HepG2 (cell line): ENCODE data around the gene RSPH9. TPM values are rescaled to one million over a fixed set of nuclear protein-coding genes. Genes with fewer than 3 reads are reported as not detected.

Source experiments
- FIP1L1 ChIP-seq: fragments of 200-400 bp; formaldehyde crosslinking; IDR thresholded peaks from 2 replicates; pipeline ENCODE4 v1.6.1; 2018; ENCODE audit warnings: low read depth, mild to moderate bottlenecking, low read length, moderate library complexity, borderline replicate concordance; ENCODE audit not compliant: insufficient read depth
- FOXC1 ChIP-seq: sonication (generic); formaldehyde crosslinking; IDR thresholded peaks from 2 replicates; pipeline ENCODE4 v1.8.0; 2022; ENCODE audit warnings: mild to moderate bottlenecking, missing genetic modification reagents, borderline replicate concordance
- GTF2F1 ChIP-seq: fragments of 150-350 bp; IDR thresholded peaks from 2 replicates; pipeline ENCODE4 v1.6.1; 2014; ENCODE audit warnings: low read length
- JUN ChIP-seq: sonication (generic); formaldehyde crosslinking; IDR thresholded peaks from 2 replicates; pipeline ENCODE4 v1.4.0; 2020; ENCODE audit warnings: mild to moderate bottlenecking, missing genetic modification reagents
- MED8 ChIP-seq: sonication (generic); formaldehyde crosslinking; IDR thresholded peaks from 2 replicates; pipeline ENCODE4 v1.8.1; 2023; ENCODE audit warnings: mild to moderate bottlenecking, missing genetic modification reagents; ENCODE audit not compliant: insufficient replicate concordance
- MTA1 ChIP-seq: sonication (generic); formaldehyde crosslinking; IDR thresholded peaks from 2 replicates; pipeline ENCODE4 v1.4.0; 2020; ENCODE audit warnings: missing genetic modification reagents, mild to moderate bottlenecking, borderline replicate concordance
- MTF2 ChIP-seq: sonication (generic); formaldehyde crosslinking; IDR thresholded peaks from 2 replicates; pipeline ENCODE4 v1.5.0; 2020; ENCODE audit warnings: missing genetic modification reagents, borderline replicate concordance
- NCOR1 ChIP-seq: fragments of 200-600 bp; sonication (generic); IDR thresholded peaks from 2 replicates; pipeline ENCODE4 v1.7.0; 2017; ENCODE audit warnings: antibody characterized with exemption, low read length, borderline replicate concordance
- NFKB2 ChIP-seq: sonication (generic); formaldehyde crosslinking; IDR thresholded peaks from 2 replicates; pipeline ENCODE4 v1.4.0; 2020; ENCODE audit warnings: missing genetic modification reagents, borderline replicate concordance
- NFRKB ChIP-seq: fragments of 450-650 bp; IDR thresholded peaks from 2 replicates; pipeline ENCODE4 v1.6.1; 2017
- POLR2AphosphoS2 ChIP-seq: IDR thresholded peaks from 2 replicates; pipeline ENCODE4 v1.6.1; 2011; ENCODE audit warnings: low read depth, low read length, improper control_type of control experiment
- RBM22 ChIP-seq: fragments of 200-400 bp; formaldehyde crosslinking; optimal IDR thresholded peaks from 2 replicates; pipeline ENCODE3; 2017; ENCODE audit warnings: mild to moderate bottlenecking, low read length, moderate library complexity
- RBM39 ChIP-seq: fragments of 200-400 bp; formaldehyde crosslinking; IDR thresholded peaks from one replicate; pipeline ENCODE4 v1.6.1; 2018; ENCODE audit warnings: antibody characterized with exemption, mild to moderate bottlenecking, low read depth, low read length; ENCODE audit not compliant: poor library complexity, severe bottlenecking
- SMAD1 ChIP-seq: sonication (generic); formaldehyde crosslinking; IDR thresholded peaks from 2 replicates; pipeline ENCODE4 v1.4.0; 2020; ENCODE audit warnings: missing genetic modification reagents, low read depth, mild to moderate bottlenecking, borderline replicate concordance
- ZBTB8A ChIP-seq: sonication (generic); formaldehyde crosslinking; IDR thresholded peaks from 2 replicates; pipeline ENCODE4 v1.4.0; 2020; ENCODE audit warnings: mild to moderate bottlenecking, low read depth, missing genetic modification reagents, borderline replicate concordance
- ZNF20 ChIP-seq: sonication (generic); formaldehyde crosslinking; IDR thresholded peaks from 2 replicates; pipeline ENCODE4 v1.4.0; 2020; ENCODE audit warnings: mild to moderate bottlenecking, moderate library complexity, missing genetic modification reagents
- ZNF264 ChIP-seq: sonication (generic); formaldehyde crosslinking; IDR thresholded peaks from 2 replicates; pipeline ENCODE4 v1.4.0; 2020; ENCODE audit warnings: missing genetic modification reagents
- ZNF546 ChIP-seq: sonication (generic); formaldehyde crosslinking; conservative IDR thresholded peaks from 2 replicates; pipeline ENCODE4 v1.8.1; 2023; ENCODE audit warnings: mild to moderate bottlenecking, missing genetic modification reagents
- ZNF7 ChIP-seq: IDR thresholded peaks from 2 replicates; pipeline ENCODE4 v1.6.1; 2016; ENCODE audit warnings: missing biosample characterization, missing genetic modification reagents
- ZNF746 ChIP-seq: sonication (generic); formaldehyde crosslinking; IDR thresholded peaks from 2 replicates; pipeline ENCODE4 v1.8.0; 2022; ENCODE audit warnings: mild to moderate bottlenecking, missing genetic modification reagents
- polyA plus RNA-seq, 8 experiments: library from polyadenylated mRNA; depleted of rRNA in 3 of 8; stranded (reverse) in 7 of 8; unstranded in 1 of 8; fragments of >200 nt; fragmentation: Illumina TruSeq in 4 of 8; extraction: Trizol in 4 of 8; gene quantifications; 2 replicates each; pipeline versions ENCODE4 v1.2.1 to v1.2.3, GENCODE V29; 2011 to 2016; ENCODE audit warnings: low read depth in 4 of 8, missing spikeins in 1 of 8, mixed read lengths in 1 of 8; ENCODE audit not compliant: insufficient read depth in 1 of 8
- total RNA-seq, 5 experiments: library from RNA; depleted of rRNA; stranded (reverse); fragments of >200 nt; fragmentation: Illumina TruSeq; extraction: Trizol; gene quantifications; 2 replicates each; pipeline ENCODE4 v1.2.3, GENCODE V29; 2016; ENCODE audit warnings: low read depth in 1 of 5
- TF ChIP-seq, protein P1 (sequence below): IDR thresholded peaks from 2 replicates; pipeline ENCODE4 v1.6.1; 2016
- TF ChIP-seq, protein P2 (sequence below), 2 experiments: sonication (generic) in 1 of 2; formaldehyde crosslinking in 1 of 2; IDR thresholded peaks; 2 replicates each; pipeline versions ENCODE4 v1.5.1 to v1.6.1; 2011 to 2020; ENCODE audit warnings: borderline replicate concordance in 1 of 2, low read depth in 1 of 2, low read length in 1 of 2, mild to moderate bottlenecking in 1 of 2, missing genetic modification reagents in 1 of 2, moderate library complexity in 1 of 2
- TF ChIP-seq, protein P3 (sequence below): sonication (generic); formaldehyde crosslinking; IDR thresholded peaks from 2 replicates; pipeline ENCODE4 v1.5.0; 2020; ENCODE audit warnings: missing genetic modification reagents, mild to moderate bottlenecking, borderline replicate concordance
- TF ChIP-seq, protein P4 (sequence below): sonication (generic); formaldehyde crosslinking; IDR thresholded peaks from 2 replicates; pipeline ENCODE4 v1.4.0; 2020; ENCODE audit warnings: missing genetic modification reagents, low read depth, mild to moderate bottlenecking, borderline replicate concordance
- TF ChIP-seq, protein P5 (sequence below): sonication (generic); formaldehyde crosslinking; IDR thresholded peaks from 2 replicates; pipeline ENCODE4 v1.4.0; 2020; ENCODE audit warnings: missing genetic modification reagents

The RSPH9 gene
- total and polyA plus RNA-seq, 2 of the 13 experiments (the other 11 are each of a cell fraction or from before 2014, with no cell fraction given) = 0.04 TPM; not detected in 1

DNA sequence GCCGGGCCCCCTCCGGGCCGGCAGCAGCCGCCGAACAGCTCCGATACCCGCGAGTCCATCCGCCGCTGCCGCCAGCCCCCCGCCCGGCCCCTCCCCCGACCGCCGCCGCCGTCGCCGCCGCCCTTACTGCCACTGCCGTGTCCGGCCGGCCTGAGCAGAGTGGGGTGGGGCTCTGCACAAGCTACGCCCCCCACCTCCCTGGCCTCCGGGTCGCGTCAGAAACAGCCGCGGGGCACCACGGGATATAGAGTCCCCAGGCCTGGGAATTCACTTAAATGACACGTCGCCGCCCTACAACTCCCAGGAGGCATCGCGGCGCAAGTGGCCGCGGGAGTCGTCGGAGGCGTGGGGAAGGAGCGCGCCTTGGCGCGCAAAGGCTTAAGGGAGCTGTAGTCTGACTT is 15.7 kb upstream of the RSPH9 start, which contains the start of gene GTPBP2 (continued):
- TF ChIP-seq RBM39 (no peak), FOXC1 (CRISPR knock-in tag) (no peak), POLR2AphosphoS2 (no peak), FIP1L1 (no peak), MED8 (no peak), MTF2 (no peak), ZNF20 (CRISPR knock-in tag) (no peak), SMAD1 (no peak; the same call in 1 of the 2 replicates), ZNF264 (CRISPR knock-in tag) (no peak), ZNF546 (no peak), JUN (CRISPR knock-in tag) (no peak; the same call in 1 of the 2 replicates), ZBTB8A (CRISPR knock-in tag) (no peak), GTF2F1 (no peak), ZNF7 (CRISPR knock-in tag) (no peak), MTA1 (CRISPR knock-in tag) (no peak), NFKB2 (no peak), RBM22 (no peak), ZNF746 (no peak; the same call in 1 of the 2 replicates), NFRKB (no peak), NCOR1 (peak; percentile 8; the same call in 1 of the 2 replicates)
- TF ChIP-seq, protein P1, sequence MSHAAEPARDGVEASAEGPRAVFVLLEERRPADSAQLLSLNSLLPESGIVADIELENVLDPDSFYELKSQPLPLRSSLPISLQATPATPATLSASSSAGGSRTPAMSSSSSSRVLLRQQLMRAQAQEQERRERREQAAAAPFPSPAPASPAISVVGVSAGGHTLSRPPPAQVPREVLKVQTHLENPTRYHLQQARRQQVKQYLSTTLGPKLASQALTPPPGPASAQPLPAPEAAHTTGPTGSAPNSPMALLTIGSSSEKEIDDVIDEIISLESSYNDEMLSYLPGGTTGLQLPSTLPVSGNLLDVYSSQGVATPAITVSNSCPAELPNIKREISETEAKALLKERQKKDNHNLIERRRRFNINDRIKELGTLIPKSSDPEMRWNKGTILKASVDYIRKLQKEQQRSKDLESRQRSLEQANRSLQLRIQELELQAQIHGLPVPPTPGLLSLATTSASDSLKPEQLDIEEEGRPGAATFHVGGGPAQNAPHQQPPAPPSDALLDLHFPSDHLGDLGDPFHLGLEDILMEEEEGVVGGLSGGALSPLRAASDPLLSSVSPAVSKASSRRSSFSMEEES = no peak
- TF ChIP-seq, protein P2, sequence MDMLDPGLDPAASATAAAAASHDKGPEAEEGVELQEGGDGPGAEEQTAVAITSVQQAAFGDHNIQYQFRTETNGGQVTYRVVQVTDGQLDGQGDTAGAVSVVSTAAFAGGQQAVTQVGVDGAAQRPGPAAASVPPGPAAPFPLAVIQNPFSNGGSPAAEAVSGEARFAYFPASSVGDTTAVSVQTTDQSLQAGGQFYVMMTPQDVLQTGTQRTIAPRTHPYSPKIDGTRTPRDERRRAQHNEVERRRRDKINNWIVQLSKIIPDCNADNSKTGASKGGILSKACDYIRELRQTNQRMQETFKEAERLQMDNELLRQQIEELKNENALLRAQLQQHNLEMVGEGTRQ (IDR thresholded peaks at IDR 0.05; ENCODE audit: low read depth, low read length) = no peak
- TF ChIP-seq, protein P2 (CRISPR knock-in tag; IDR thresholded peaks at IDR 0.05; ENCODE audit: borderline replicate concordance) = peak; percentile 51; the same call in 1 of the 2 replicates
- TF ChIP-seq, protein P3, sequence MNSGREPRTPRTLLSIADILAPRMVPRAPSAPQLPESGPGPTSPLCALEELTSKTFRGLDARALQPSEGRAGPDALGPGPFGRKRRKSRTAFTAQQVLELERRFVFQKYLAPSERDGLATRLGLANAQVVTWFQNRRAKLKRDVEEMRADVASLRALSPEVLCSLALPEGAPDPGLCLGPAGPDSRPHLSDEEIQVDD (CRISPR knock-in tag) = no peak
- TF ChIP-seq, protein P4, sequence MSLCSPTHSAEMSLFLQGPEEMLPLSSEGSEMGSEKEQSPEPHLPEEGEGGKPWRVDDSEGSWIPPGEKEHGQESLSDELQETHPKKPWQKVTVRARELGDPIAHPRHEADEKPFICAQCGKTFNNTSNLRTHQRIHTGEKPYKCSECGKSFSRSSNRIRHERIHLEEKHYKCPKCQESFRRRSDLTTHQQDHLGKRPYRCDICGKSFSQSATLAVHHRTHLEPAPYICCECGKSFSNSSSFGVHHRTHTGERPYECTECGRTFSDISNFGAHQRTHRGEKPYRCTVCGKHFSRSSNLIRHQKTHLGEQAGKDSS = no peak
- TF ChIP-seq, protein P5, sequence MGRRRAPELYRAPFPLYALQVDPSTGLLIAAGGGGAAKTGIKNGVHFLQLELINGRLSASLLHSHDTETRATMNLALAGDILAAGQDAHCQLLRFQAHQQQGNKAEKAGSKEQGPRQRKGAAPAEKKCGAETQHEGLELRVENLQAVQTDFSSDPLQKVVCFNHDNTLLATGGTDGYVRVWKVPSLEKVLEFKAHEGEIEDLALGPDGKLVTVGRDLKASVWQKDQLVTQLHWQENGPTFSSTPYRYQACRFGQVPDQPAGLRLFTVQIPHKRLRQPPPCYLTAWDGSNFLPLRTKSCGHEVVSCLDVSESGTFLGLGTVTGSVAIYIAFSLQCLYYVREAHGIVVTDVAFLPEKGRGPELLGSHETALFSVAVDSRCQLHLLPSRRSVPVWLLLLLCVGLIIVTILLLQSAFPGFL (CRISPR knock-in tag) = no peak
